DMS 273 (cell line): ENCODE results near the gene HOXB1.
"Not testable (repeated sequence)": the region's sequence is repeated elsewhere in the genome, so short reads cannot be mapped to it uniquely, and the experiment has no call there.

Experiments used
- DNase-seq: peaks from one replicate; lab custom pipeline; 2025; ENCODE audit not compliant: unreplicated experiment; lab: John Stamatoyannopoulos, UW

The HOXB1 gene

DNA sequence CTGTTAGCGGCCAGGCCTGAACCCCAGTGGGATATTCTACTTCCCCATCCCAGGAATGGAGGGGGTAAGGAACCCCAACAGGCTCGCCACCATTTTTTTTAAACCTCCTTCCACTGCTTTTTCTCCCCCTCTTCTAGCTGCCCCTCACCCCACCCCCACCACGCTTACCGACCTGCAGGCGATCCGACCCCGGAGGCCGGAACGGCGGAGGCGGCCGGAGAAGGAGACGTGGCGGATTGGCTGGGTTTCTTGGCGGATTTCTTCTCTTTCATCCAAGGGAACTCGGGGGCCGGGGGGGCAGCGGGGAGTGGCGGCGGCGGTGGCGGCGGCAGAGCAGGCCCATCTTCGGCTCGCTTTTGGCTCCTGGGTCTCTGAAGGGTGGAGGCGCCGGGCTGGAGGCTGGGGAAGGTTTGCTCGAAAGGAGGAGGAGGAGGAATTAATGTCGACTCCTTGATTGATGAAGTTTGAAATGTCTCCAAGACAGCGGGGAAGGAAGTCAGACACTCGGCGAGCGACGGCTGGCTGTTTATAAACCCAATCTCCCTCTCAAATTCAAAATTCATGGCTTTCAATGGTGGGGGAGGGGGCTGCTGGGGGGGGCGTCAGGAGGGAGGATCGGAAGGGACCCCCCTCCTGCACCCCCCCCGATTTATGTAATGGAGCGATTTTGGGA lies 13.7 kb upstream of the HOXB1 start:
- no peak for DNase-seq

DNA sequence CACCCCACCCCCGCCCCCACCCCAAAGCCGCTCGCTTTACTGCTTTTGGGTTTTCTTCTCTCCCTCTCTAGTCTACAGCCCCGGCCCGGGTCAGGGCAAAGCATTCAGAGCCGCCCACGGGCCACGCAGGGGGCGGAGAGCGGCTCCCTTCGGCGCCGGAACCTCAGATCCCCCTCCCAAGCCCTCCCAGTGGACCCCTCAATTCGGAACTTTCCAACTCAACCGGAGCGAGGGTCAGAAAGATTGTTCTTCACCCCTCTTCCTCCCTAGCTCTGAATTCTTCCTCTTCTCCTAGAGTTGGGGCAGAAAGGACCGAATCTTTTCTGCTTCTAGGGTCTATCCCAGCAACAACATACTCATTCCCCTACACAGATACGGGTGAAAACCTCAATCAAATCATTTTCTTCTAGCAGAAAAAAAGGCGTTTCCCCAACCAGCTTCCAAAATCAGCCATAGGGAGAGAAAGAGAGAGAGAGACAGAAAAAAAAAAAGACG lies 13.1 kb upstream of the HOXB1 start:
- no peak for DNase-seq

GRCh38 chr17:48543107-48543853 lies 12.5 kb upstream of the HOXB1 start:
- DNase-seq = peak; percentile 23

DNA sequence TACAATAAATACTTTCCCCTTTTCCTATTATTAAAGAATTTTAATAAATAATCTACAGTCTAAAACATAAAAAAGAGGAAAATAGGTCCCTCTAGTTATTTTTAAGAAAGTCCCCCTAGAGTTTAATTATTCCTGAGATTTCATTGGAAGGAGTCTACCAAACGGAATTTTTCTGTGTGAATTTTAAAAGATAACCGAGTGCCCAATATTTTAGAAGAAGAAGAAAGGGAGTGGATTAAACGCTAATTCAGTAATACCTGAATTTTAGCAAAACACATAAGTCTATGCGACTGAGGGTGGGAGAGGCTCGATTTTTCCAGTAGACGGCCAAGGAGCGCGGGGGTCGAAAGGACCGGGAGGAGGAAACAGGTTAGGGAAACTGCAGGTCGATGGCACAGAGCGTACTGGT lies 11.9 kb upstream of the HOXB1 start:
- DNase-seq = no peak

GRCh38 chr17:48542114-48542656 lies 11.4 kb upstream of the HOXB1 start:
- no peak for DNase-seq

- DNase-seq = no peak
These were observed 10.8 kb upstream of the HOXB1 start for GRCh38 chr17:48541577-48542113.

DNA sequence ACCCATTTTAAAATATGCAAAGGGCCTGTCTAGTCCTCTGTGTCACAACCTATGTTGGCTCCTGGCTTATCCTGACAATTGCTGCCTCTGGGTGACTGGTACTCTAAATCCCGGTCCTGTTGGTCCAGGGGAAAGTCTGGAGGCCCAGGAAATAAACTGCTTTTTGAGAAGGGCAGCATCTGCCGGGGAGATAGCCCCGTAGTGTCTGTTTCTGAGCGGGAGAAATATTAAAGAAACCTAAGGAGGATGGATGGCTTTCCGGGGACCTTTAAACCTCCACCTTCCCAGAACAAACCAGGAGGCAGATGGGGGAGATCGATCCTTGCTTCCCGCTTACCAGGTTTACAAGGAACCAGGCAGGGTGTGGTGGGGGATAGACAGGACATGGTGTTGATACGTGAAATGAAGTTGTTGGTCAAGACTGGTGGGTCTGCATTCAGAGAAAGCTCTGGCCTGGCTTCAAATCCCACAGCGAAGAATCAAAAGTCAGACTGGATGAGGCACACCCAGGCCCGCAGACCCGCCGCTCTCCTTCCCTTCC lies 10.3 kb upstream of the HOXB1 start:
- no peak for DNase-seq

- DNase-seq = no peak
These were observed 9.4 kb upstream of the HOXB1 start for GRCh38 chr17:48540213-48540612.

- no peak for DNase-seq
These were observed 8.4 kb upstream of the HOXB1 start for GRCh38 chr17:48539177-48539576.

GRCh38 chr17:48537316-48537715 lies 6.5 kb upstream of the HOXB1 start:
- DNase-seq = no peak

GRCh38 chr17:48535793-48536559 lies 5.2 kb upstream of the HOXB1 start:
- not testable (repeated sequence) for DNase-seq

GRCh38 chr17:48532261-48532660 lies 1.4 kb upstream of the HOXB1 start:
- DNase-seq = no peak

DNA sequence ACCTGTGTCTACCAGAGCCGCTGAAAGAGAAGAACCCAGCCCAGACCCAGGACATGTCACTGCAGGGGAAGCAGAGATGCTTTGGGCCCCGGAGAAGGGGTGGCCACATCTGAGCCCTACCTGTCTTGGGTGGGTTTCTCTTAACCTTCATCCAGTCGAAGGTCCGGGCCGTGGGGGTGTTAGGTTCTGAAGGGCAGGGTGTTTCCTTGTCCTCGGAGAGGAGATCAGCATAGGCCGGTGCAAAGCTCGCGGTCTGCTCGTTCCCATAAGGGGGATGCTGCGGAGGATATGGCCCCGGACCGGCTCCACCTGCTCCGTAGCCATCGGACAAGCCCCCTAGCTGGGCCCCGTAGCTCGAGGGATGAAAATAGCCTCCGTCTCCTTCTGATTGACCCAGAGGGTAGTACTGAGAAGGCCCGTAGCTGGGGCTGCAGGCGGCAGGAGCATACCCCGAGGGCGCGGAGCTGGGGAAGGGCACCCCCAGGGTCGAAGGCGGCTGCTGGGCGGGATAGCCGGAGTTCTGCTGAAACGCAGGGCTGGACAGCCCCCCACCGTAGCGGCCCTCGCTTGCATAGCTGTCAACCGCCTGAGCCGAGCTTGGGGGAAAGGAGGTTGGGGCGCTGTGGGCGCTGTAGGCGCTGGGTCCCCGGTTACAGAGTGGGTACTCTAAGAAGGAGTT lies 464 bp downstream of the HOXB1 start:
- DNase-seq = no peak

DNA sequence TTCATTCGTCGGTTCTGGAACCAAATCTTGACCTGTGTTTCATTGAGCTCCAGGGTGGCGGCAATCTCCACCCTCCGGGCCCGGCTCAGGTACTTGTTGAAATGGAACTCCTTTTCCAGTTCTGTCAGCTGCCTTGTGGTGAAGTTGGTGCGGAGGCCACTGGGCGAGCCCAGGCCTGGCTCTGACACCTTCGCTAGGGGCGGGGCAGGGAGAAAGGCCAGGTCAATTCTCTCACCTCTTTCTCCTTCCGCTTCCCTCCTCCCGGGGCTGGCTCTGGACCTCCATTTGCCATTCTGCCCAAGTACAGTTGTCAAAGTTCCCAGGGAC lies 1.2 kb downstream of the HOXB1 start:
- DNase-seq = no peak

- no peak for DNase-seq
These were observed 1.7 kb downstream of the HOXB1 start for GRCh38 chr17:48528936-48529682.

GRCh38 chr17:48528153-48528935 lies 2.5 kb downstream of the HOXB1 start:
- DNase-seq = no peak

DNA sequence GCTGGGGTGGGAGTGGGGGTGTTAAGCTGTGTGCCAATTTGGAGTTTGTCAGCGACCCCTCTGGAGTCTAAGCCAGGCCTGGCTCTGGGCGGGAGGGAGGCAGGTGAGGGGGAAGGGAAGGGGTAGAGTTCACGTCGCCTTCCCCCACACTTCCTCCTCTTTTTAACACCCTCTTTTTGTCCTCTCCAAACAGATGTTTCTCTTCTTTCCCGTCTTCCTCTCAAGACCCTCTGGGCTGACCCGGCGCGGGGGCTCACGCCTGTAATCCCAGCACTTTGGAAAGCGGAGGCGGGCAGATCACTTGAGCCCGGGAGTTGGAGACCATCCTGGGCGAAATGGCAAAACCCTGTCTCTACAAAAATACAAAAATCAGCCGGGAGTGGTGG lies 3.3 kb downstream of the HOXB1 start:
- DNase-seq = no peak

DNA sequence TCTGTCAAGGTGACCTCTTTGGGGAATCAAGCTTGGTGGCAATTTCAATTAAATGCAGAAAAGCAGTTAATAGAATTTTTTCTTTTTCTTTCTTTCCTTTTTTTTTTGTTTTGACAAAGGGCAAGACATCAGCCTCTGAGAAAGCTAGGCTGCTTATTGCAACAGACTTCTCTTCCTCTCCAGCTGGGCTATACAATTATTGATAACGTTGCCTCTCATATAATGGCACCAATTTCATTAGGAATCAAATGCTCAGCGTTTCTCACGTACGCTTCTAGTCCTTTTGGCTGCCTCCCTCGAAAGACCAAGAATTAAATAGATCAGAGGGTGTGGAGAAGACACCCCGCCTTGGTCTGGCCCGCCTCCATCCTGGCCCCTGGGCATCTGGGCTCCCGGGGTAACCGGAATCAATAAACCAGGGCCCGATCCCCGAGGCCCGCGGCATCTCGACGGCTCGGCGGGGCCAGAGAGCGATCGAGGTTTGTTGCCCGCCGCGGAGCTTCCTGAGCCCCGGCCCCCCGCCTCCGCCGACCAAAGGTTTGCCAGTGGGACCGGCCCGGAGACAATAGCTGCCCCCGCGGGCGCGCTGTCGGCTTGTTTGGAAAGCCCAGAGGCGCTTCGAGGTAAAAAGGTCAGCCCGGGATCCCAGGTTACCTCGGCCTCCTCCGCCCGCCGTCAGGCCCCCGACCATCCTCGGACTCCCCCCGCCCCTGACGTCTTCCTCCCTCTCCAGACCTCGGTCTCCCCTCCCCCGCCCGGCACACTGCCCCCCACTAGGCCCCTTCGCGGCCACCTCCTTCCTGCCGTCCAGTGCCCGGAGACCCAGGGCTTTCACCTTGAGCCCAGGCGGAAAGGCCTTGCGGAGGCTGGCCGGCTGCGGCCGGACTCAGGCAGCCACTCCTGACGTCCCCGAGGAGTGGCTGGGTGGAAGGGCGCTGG lies 3.9 kb downstream of the HOXB1 start:
- DNase-seq = no peak
